Body of pancreas (tissue), 4 donors: Measurements from ENCODE around the gene MYCBPAP. TPM values are rescaled to one million over a fixed set of nuclear protein-coding genes. Genes with fewer than 3 reads are reported as not detected.

Experiments used
- ATAC-seq: fragments of 150-250 bp; one replicate; pipeline ENCODE4 v1.9.1; 2016
- DNase-seq, 4 donors: peaks; one replicate each; pipeline ENCODE4 v3.0.0-alpha.2; 2019
- H3K27ac ChIP-seq, 4 donors: fragments of 200-600 bp; sonication (generic); 1 replicate in 3 of 4; 2 replicates in 1 of 4; pipeline versions ENCODE4 v1.5.1 to v1.6.1; 2016 to 2019; ENCODE audit warnings: mild to moderate bottlenecking in 1 of 4, mixed read lengths in 1 of 4, moderate library complexity in 1 of 4
- H3K27me3 ChIP-seq, 2 donors: fragments of 200-600 bp; sonication (generic); one replicate each; pipeline ENCODE4 v1.6.0; 2016; ENCODE audit warnings: mild to moderate bottlenecking in 1 of 2
- H3K36me3 ChIP-seq, 2 donors: fragments of 200-600 bp; sonication (generic); replicated peaks in 1 of 2; 2 replicates each; pipeline ENCODE4 v1.5.1; 2016; ENCODE audit warnings: low read depth in 2 of 2; ENCODE audit not compliant: insufficient read depth in 1 of 2
- H3K4me1 ChIP-seq: fragments of 200-600 bp; sonication (generic); one replicate; pipeline ENCODE4 v1.6.0; 2016
- H3K4me3 ChIP-seq, 2 donors: fragments of 200-600 bp; sonication (generic); 1 replicate in 1 of 2; 2 replicates in 1 of 2; pipeline ENCODE4 v1.5.1; 2016 to 2019
- H3K9me3 ChIP-seq, 3 donors: fragments of 200-600 bp; sonication (generic); 1 replicate in 2 of 3; 2 replicates in 1 of 3; pipeline ENCODE4 v1.5.1; 2016
- CTCF ChIP-seq, 7 experiments: fragments of 450-650 bp in 4 of 7; fragments of 200-600 bp in 3 of 7; sonication (generic) in 3 of 7; IDR thresholded peaks; one replicate each; pipeline ENCODE4 v1.5.1; 2016 to 2019; ENCODE audit warnings: antibody characterized with exemption in 7 of 7
- POLR2A ChIP-seq, 3 donors: fragments of 450-650 bp; IDR thresholded peaks; one replicate each; pipeline ENCODE4 v1.6.1; 2016; ENCODE audit warnings: antibody characterized with exemption in 3 of 3, mild to moderate bottlenecking in 2 of 3
- WGBS, 2 donors: methylation state at CpG; one replicate each; pipeline ENCODE4 v1.1.5; 2017; 5-methylcytosine and 5-hydroxymethylcytosine counted together
- intact Hi-C: fragments of 100-400 bp; cut with DNase I; formaldehyde crosslinking; loops from one replicate; pipeline ENCODE4 v1.15.1; 2023
- total RNA-seq, 2 donors: library from RNA; depleted of rRNA; stranded (reverse); fragments of >200 nt; gene quantifications; one replicate each; pipeline ENCODE4 v1.1.0, GENCODE V29; 2016

MYCBPAP gene
- total RNA-seq, 2 donors from 2014 or later: 0.33 TPM; not detected in 1

DNA sequence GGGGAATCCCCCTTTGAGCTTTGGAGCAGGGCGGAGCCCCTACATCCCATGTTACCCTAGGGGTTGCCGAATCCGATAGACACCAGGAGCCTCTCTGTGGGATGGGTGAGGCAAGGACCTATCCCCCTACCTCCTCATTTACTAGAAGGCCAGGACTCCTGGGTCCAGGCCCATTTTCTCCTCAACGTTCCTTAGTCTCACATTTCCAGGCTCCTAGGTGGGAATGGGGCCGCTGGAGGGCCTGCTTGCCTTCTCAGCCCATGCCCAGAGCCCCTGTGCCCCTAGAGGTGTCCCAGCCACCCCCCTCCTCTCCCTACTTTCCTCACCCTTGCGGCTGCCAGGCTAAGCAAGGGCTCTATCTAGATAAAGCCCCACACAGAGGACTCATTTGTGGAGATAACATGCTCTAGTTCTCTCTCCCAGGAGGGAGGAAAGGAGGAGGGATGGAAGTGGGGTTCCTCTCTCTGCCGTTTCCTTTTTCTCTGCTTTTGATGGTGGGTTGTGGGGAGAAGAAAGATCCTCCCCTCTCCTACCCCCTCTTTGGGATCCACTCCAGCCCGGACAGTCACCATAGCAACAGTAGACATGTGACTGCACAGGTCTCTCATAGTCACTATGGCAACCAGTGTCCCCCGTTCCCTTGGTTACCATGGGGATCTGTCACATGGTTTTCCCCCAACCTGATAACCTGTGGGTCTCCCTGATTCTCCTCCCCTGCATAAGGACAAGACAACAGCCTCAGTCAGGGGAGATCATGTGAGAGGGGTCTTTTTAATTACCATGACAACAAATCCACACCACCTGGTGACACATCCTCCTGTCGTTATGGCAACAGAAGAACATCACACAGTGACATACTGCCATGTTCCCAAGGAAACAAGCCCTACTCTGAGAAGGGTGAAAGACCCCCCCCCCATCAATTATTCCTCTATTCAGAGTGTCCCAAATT, 57.4 kb downstream of the MYCBPAP start:
- no peak overlapping the region for H3K4me3 ChIP-seq
- WGBS, 2 donors: 33 to 39% methylated on average over 9 to 10 of the region's 10 CpGs
- no peaks in the 10 kb centered on the region for H3K36me3 ChIP-seq
- DNase-seq (no peak), ATAC-seq (no peak)
- H3K4me1 ChIP-seq: peaks cover 9% of the 10 kb centered on the region
- no peaks in the 10 kb centered on the region for H3K9me3 ChIP-seq
- no peak for TF ChIP-seq CTCF (IDR thresholded peaks at IDR 0.05)
- no peak for TF ChIP-seq POLR2A (IDR thresholded peaks at IDR 0.05)
- intact Hi-C loops: no loop called here
- no peak overlapping the region for H3K27ac ChIP-seq
- peaks cover 0 to 7% of the 10 kb centered on the region in 2 donors for H3K27me3 ChIP-seq

DNA sequence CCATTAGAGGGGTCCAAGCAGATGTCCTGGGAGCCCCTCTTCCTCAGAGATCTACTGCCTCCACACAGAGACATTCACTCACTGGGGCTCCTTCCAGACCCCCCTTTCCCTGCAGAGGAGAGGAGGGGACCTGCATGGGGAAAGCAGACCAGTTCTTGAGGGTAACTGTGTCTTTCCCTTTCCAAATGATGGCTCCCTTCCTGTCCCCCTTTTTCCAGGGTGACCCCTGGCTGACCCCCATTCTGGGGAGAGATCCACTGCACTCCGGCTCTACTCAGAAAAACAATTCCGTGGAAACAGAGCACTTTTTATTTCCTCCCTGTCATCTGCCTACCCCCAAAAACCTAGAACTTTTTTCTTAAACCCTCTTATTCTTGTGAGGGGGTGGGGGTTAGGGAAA, 58.6 kb downstream of the MYCBPAP start:
- H3K27me3 ChIP-seq: no peaks in the 10 kb centered on the region
- H3K36me3 ChIP-seq: no peaks in the 10 kb centered on the region
- no peak overlapping the region for H3K4me3 ChIP-seq
- no peak for TF ChIP-seq POLR2A (IDR thresholded peaks at IDR 0.05)
- TF ChIP-seq CTCF (IDR thresholded peaks at IDR 0.05): no peak
- no peaks in the 10 kb centered on the region for H3K9me3 ChIP-seq
- intact Hi-C loops: no loop called here
- no peaks in the 10 kb centered on the region for H3K4me1 ChIP-seq
- no peak for DNase-seq
- 37 to 42% methylated on average over 2 of the region's 2 CpGs for WGBS, 2 donors
- ATAC-seq: no peak
- no peak overlapping the region for H3K27ac ChIP-seq

DNA sequence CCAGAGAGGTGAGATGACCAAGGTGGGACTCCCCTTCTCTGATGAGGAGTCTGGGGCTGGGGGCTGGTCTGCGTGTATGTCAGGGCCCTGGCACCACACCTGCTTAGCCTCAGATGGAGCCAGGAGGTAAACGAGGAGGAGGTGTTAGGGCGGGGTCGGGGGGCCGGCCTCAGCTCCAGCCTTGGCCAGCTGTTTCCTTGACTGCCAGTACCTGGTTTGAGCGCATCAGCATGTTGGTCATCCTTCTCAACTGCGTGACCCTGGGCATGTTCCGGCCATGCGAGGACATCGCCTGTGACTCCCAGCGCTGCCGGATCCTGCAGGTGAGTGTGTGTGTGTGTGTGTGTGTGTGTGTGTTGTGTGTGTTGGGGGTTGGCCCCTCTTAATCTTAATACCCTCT, 60.4 kb downstream of the MYCBPAP start:
- no peaks in the 10 kb centered on the region for H3K27me3 ChIP-seq
- no peaks in the 10 kb centered on the region for H3K36me3 ChIP-seq
- no peak for DNase-seq
- no peak for TF ChIP-seq POLR2A (IDR thresholded peaks at IDR 0.05)
- TF ChIP-seq CTCF (IDR thresholded peaks at IDR 0.05): no peak
- no peak overlapping the region for H3K27ac ChIP-seq
- no peak overlapping the region for H3K4me3 ChIP-seq
- no peaks in the 10 kb centered on the region for H3K9me3 ChIP-seq
- intact Hi-C loops: no loop called here
- ATAC-seq: no peak
- 62 to 81% methylated on average over 7 to 12 of the region's 12 CpGs for WGBS, 2 donors
- no peaks in the 10 kb centered on the region for H3K4me1 ChIP-seq

- ATAC-seq (no peak), DNase-seq (no peak)
- Histone ChIP-seq H3K27ac (no peak overlapping the region), H3K4me1 (no peaks in the 10 kb centered on the region), H3K27me3 (no peaks in the 10 kb centered on the region), H3K4me3 (no peak overlapping the region), H3K9me3 (no peaks in the 10 kb centered on the region), H3K36me3 (no peaks in the 10 kb centered on the region)
- intact Hi-C loops: no loop called here
- WGBS, 2 donors: 87 to 92% methylated on average over 7 of the region's 7 CpGs
- TF ChIP-seq CTCF (IDR thresholded peaks at IDR 0.05): no peak
- no peak for TF ChIP-seq POLR2A (IDR thresholded peaks at IDR 0.05)
These were observed 61.4 kb downstream of the MYCBPAP start for GRCh38 chr17:50569592-50569991.

- DNase-seq: no peak
- Histone ChIP-seq H3K4me3 (no peak overlapping the region), H3K9me3 (no peaks in the 10 kb centered on the region), H3K36me3 (no peaks in the 10 kb centered on the region), H3K4me1 (no peaks in the 10 kb centered on the region), H3K27ac (no peak overlapping the region), H3K27me3 (no peaks in the 10 kb centered on the region)
- intact Hi-C loops: no loop called here
- no peak for ATAC-seq
- TF ChIP-seq POLR2A (IDR thresholded peaks at IDR 0.05) (no peak), CTCF (IDR thresholded peaks at IDR 0.05) (no peak)
- 83 to 87% methylated on average over 8 of the region's 8 CpGs for WGBS, 2 donors
These were observed 61.8 kb downstream of the MYCBPAP start for GRCh38 chr17:50570032-50570431.
